Type B pancreatic cell (in vitro differentiated cells): Measurements from ENCODE around the gene ZBTB5. TPM values are rescaled to one million over a fixed set of nuclear protein-coding genes. Genes with fewer than 3 reads are reported as not detected.
"Not testable (repeated sequence)": the region's sequence is repeated elsewhere in the genome, so short reads cannot be mapped to it uniquely, and the experiment has no call there.

Experiments
- DNase-seq: peaks from one replicate; pipeline ENCODE4 v3.0.0; 2021; ENCODE audit warnings: mixed read lengths; ENCODE audit not compliant: unreplicated experiment; ENCODE audit errors: extremely low spot score
- H3K27ac Mint-ChIP-seq: 2 replicates; pipeline ENCODE4 v1.8.0; 2021; ENCODE audit warnings: mild to moderate bottlenecking, mixed read lengths
- H3K27me3 Mint-ChIP-seq: 2 replicates; pipeline ENCODE4 v1.8.0; 2021; ENCODE audit warnings: mixed read lengths
- H3K36me3 Mint-ChIP-seq: 2 replicates; pipeline ENCODE4 v1.8.0; 2021; ENCODE audit warnings: mixed read lengths
- H3K4me1 Mint-ChIP-seq: one replicate; pipeline ENCODE4 v1.8.0; 2021; ENCODE audit warnings: mixed read lengths; ENCODE audit not compliant: unreplicated experiment
- H3K4me3 Mint-ChIP-seq: 2 replicates; pipeline ENCODE4 v1.8.0; 2021; ENCODE audit warnings: mild to moderate bottlenecking, mixed read lengths
- H3K9me3 Mint-ChIP-seq: 2 replicates; pipeline ENCODE4 v1.8.0; 2021; ENCODE audit warnings: mixed read lengths
- total RNA-seq: library from RNA; stranded (reverse); gene quantifications from 2 replicates; pipeline ENCODE4 v1.2.1, GENCODE V29; 2021; ENCODE audit warnings: low replicate concordance
- TF ChIP-seq, protein P1 (sequence below): fragments of 200-600 bp; sonication (generic); conservative IDR thresholded peaks from 2 replicates; pipeline ENCODE4 v1.5.0; 2021; ENCODE audit warnings: antibody characterized with exemption, mild to moderate bottlenecking

The ZBTB5 gene
- total RNA-seq, 1 donor from 2014 or later, result 22.6 TPM

DNA sequence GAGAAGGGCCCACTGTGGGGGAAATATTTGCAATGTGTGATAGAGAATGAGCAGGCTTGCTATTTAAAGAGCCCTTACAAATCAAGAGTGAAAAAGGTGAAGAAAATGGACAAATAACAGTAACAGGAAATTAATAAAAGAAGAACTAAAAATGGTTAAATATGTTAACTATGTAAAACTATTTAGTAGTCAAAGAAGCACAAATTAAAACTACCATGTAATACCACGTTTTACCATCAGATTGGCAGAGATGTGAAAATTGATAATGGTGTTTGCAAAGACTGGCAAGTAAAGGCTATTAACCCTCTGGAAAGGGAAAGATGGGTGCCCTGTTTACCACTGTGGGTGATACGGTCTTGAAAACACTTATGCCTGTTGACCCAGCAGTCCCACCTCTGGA, 65.9 kb downstream of the ZBTB5 start:
- DNase-seq, result no peak
- Mint-ChIP-seq H3K4me3 (no peak overlapping the region), H3K9me3 (no peaks in the 10 kb centered on the region), H3K27me3 (no peaks in the 10 kb centered on the region), H3K27ac (no peak overlapping the region), H3K4me1 (no peaks in the 10 kb centered on the region), H3K36me3 (no peaks in the 10 kb centered on the region)
- TF ChIP-seq, protein P1, sequence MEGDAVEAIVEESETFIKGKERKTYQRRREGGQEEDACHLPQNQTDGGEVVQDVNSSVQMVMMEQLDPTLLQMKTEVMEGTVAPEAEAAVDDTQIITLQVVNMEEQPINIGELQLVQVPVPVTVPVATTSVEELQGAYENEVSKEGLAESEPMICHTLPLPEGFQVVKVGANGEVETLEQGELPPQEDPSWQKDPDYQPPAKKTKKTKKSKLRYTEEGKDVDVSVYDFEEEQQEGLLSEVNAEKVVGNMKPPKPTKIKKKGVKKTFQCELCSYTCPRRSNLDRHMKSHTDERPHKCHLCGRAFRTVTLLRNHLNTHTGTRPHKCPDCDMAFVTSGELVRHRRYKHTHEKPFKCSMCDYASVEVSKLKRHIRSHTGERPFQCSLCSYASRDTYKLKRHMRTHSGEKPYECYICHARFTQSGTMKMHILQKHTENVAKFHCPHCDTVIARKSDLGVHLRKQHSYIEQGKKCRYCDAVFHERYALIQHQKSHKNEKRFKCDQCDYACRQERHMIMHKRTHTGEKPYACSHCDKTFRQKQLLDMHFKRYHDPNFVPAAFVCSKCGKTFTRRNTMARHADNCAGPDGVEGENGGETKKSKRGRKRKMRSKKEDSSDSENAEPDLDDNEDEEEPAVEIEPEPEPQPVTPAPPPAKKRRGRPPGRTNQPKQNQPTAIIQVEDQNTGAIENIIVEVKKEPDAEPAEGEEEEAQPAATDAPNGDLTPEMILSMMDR, result no peak

DNA sequence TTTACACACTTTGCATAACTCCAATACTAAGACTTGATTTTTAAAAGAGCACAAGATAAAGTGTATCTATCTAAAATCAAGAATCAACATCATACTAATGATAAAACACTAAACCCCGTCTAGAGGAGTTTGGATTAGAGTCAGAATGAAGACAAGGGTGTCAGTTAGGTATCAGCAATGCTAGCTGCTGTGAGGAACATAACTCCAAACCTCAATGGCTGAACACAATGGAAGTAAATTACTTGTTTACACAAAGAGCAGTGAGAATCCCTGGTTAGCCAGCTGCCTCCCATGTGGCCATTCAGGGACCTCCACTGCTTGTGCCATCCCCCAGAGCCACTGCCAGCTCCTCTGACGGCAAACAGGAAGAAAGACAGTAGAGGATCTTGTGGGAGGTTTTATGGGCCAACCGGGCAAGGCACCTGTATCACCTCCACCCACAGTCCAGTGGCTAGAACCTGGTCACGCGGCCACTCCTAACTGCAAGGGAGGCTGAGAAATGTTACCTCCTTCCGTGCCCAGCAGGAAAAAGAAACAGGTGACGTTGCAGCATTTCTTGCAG, 66.7 kb downstream of the ZBTB5 start:
- no peak for DNase-seq
- Mint-ChIP-seq H3K27ac (no peak overlapping the region), H3K4me3 (no peak overlapping the region), H3K36me3 (no peaks in the 10 kb centered on the region), H3K9me3 (no peaks in the 10 kb centered on the region), H3K27me3 (no peaks in the 10 kb centered on the region), H3K4me1 (no peaks in the 10 kb centered on the region)
- TF ChIP-seq, protein P1, result no peak

DNA sequence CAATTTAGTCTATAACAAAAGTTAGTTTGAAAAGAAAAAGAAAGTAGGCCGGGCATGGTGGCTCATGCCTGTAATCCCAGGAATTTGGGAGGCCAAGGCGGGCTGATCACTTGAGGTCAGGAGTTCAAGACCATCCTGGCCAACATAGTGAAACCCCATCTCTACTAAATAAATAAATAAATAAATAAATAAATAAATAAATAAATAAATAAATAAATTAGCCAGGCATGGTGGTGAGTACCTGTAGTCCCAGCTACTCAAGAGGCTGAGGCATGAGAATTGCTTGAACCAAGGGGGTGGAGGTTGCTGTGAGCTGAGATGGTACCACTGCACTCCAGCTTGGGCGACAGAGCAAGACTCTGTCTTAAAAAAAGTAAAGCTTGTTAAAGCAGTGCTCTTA, 67.3 kb downstream of the ZBTB5 start:
- H3K27ac Mint-ChIP-seq, H3K36me3 Mint-ChIP-seq, DNase-seq, H3K9me3 Mint-ChIP-seq, H3K4me1 Mint-ChIP-seq, H3K27me3 Mint-ChIP-seq, H3K4me3 Mint-ChIP-seq: not testable (repeated sequence)

DNA sequence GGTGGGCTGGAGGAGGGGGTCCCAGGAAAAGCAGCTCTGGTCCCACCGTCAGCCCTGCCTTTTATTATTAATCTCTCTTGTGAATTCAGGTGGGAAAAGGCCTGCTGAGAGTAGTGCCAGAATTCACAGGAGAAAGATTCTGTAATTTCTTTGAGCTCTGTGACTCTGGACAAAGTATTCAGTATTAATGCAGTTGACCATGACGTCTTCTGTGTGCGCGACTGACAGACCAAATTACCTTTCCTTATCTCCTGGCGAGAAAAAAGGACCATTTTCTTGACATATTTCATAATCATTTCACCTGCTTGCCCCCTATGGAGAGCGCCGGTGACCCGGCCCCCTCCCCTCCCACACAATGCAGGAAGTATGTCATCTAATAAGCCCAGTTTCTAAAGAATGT, 69.6 kb downstream of the ZBTB5 start:
- no peak for DNase-seq
- Mint-ChIP-seq H3K27me3 (no peaks in the 10 kb centered on the region), H3K27ac (no peak overlapping the region), H3K36me3 (no peaks in the 10 kb centered on the region), H3K4me1 (no peaks in the 10 kb centered on the region), H3K4me3 (no peak overlapping the region), H3K9me3 (no peaks in the 10 kb centered on the region)
- TF ChIP-seq, protein P1, result no peak

DNA sequence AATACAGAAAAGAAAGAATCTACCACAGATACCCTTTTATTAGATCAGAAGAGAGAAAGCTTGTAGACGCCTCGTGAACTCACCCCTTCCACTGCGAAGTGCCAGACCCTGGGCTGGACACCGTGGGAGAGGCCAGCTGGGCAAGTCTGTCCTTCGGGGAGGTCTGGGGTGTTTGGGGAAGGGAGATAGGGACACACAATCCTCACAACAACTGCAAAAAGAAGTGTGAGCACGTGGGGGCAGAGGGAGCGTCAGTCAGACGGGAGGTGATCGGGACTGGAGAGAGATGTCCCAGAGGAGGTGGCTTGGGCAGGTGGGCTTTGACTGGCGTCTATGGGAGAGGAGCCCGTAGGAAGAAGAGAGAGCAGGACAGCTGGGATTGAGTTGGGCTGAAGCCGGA, 70.0 kb downstream of the ZBTB5 start:
- Mint-ChIP-seq H3K4me1 (no peaks in the 10 kb centered on the region), H3K36me3 (no peaks in the 10 kb centered on the region), H3K27ac (no peak overlapping the region), H3K27me3 (no peaks in the 10 kb centered on the region), H3K9me3 (no peaks in the 10 kb centered on the region), H3K4me3 (no peak overlapping the region)
- DNase-seq, result no peak
- TF ChIP-seq, protein P1, result no peak

DNA sequence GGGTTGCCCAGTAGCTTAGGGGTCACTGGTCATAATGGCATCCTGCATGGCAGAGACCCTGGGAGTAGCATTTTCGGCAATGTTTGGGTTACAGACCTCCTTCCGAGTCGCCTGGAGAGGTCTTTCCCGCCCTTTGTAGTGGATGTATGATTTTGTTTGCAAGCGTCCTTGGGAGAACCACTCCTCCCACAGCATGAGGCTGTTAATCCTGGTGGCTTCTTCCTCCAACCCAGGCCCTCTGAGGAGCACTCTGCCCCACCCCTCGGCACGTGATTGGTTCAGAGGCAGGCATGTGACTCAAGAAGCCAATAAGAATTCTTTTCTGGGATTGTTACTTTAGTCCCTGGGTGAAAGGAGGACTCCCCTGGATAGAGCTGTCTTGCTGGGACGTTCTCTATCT, 73.0 kb downstream of the ZBTB5 start:
- DNase-seq, result no peak
- Mint-ChIP-seq H3K27me3 (no peaks in the 10 kb centered on the region), H3K9me3 (no peaks in the 10 kb centered on the region), H3K4me3 (no peak overlapping the region), H3K4me1 (no peaks in the 10 kb centered on the region), H3K27ac (no peak overlapping the region), H3K36me3 (no peaks in the 10 kb centered on the region)
- TF ChIP-seq, protein P1, result no peak
